H1 (cell line): ENCODE measurements around the gene RNASE1. TPM values are rescaled to one million over a fixed set of nuclear protein-coding genes. Genes with fewer than 3 reads are reported as not detected.

Experiments
- ASH2L ChIP-seq: fragments of 200-600, 300-600 bp; sonication (generic); IDR thresholded peaks from one replicate; pipeline ENCODE4 v1.7.1; 2017; ENCODE audit warnings: low read length
- CBX8 ChIP-seq: fragments of 300-800, 300-1000 bp; sonication (generic); IDR thresholded peaks from 2 replicates; pipeline ENCODE4 v1.7.1; 2016; ENCODE audit warnings: low read depth, low read length, borderline replicate concordance
- CHD7 ChIP-seq: fragments of 300-600 bp; sonication (generic); IDR thresholded peaks from 2 replicates; pipeline ENCODE4 v1.7.1; 2012; ENCODE audit warnings: low read length, moderate library complexity, mild to moderate bottlenecking, inconsistent platforms; ENCODE audit not compliant: insufficient replicate concordance
- EP300 ChIP-seq, 2 experiments: IDR thresholded peaks; 1 replicate in 1 of 2; 2 replicates in 1 of 2; pipeline ENCODE4 v1.6.1; 2011 to 2012; ENCODE audit warnings: low read depth in 2 of 2, low read length in 2 of 2, mild to moderate bottlenecking in 2 of 2, borderline replicate concordance in 1 of 2, inconsistent platforms in 1 of 2, moderate library complexity in 1 of 2
- SUZ12 ChIP-seq: fragments of 200-600 bp; sonication (generic); IDR thresholded peaks from 2 replicates; pipeline ENCODE4 v1.6.1; 2012; ENCODE audit warnings: mild to moderate bottlenecking, inconsistent platforms, low read length, moderate library complexity, mixed read lengths
- polyA plus RNA-seq, 7 experiments: library from polyadenylated mRNA; depleted of rRNA in 3 of 7; stranded (reverse) in 5 of 7; unstranded in 2 of 7; fragments of >200 nt in 5 of 7; fragments of 200-250 nt in 2 of 7; gene quantifications; 1 replicate in 5 of 7; 2 replicates in 1 of 7; 4 replicates in 1 of 7; pipeline versions ENCODE4 v1.2.1 to v1.2.3, GENCODE V29; 2011 to 2013; ENCODE audit warnings: missing spikeins in 2 of 7, mixed read lengths in 2 of 7
- total RNA-seq: library from RNA; stranded (reverse); fragmentation: NEBNext Ultra II Directional; extraction: Animal tissue kit (Norgen Biotek cat#: 25700); gene quantifications from 2 replicates; pipeline ENCODE4 v1.2.1, GENCODE V29; 2021
- TF ChIP-seq, protein P1 (sequence below), 3 experiments: IDR thresholded peaks; 1 replicate in 2 of 3; 2 replicates in 1 of 3; pipeline versions ENCODE4 v1.5.1 to v1.6.1; 2011; ENCODE audit warnings: low read length in 3 of 3, mild to moderate bottlenecking in 3 of 3, inconsistent platforms in 2 of 3, low read depth in 1 of 3, moderate library complexity in 1 of 3; ENCODE audit not compliant: insufficient read depth in 1 of 3; ENCODE audit errors: control extremely low read depth in 1 of 3
- TF ChIP-seq, protein P2 (sequence below): IDR thresholded peaks from 2 replicates; pipeline ENCODE4 v1.6.1; 2012; ENCODE audit warnings: low read length, inconsistent platforms

The RNASE1 gene
- total and polyA plus RNA-seq, 2 of the 8 experiments (the other 6 are each of a cell fraction or from before 2014, with no cell fraction given): 2.2 to 13.4 TPM

GRCh38 chr14:20768593-20768892 lies 34.1 kb downstream of the RNASE1 start (continued):
- TF ChIP-seq CHD7 (no peak), EP300 (IDR thresholded peaks at IDR 0.05; ENCODE audit: borderline replicate concordance in 1 of 2, low read depth in 2 of 2, low read length in 2 of 2) (no peak), CBX8 (no peak), SUZ12 (no peak), ASH2L (no peak)
- TF ChIP-seq, protein P1, sequence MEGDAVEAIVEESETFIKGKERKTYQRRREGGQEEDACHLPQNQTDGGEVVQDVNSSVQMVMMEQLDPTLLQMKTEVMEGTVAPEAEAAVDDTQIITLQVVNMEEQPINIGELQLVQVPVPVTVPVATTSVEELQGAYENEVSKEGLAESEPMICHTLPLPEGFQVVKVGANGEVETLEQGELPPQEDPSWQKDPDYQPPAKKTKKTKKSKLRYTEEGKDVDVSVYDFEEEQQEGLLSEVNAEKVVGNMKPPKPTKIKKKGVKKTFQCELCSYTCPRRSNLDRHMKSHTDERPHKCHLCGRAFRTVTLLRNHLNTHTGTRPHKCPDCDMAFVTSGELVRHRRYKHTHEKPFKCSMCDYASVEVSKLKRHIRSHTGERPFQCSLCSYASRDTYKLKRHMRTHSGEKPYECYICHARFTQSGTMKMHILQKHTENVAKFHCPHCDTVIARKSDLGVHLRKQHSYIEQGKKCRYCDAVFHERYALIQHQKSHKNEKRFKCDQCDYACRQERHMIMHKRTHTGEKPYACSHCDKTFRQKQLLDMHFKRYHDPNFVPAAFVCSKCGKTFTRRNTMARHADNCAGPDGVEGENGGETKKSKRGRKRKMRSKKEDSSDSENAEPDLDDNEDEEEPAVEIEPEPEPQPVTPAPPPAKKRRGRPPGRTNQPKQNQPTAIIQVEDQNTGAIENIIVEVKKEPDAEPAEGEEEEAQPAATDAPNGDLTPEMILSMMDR (IDR thresholded peaks at IDR 0.05; ENCODE audit: control extremely low read depth in 1 of 3, insufficient read depth in 1 of 3, low read depth in 1 of 3, low read length in 3 of 3): no peak
- TF ChIP-seq, protein P2, sequence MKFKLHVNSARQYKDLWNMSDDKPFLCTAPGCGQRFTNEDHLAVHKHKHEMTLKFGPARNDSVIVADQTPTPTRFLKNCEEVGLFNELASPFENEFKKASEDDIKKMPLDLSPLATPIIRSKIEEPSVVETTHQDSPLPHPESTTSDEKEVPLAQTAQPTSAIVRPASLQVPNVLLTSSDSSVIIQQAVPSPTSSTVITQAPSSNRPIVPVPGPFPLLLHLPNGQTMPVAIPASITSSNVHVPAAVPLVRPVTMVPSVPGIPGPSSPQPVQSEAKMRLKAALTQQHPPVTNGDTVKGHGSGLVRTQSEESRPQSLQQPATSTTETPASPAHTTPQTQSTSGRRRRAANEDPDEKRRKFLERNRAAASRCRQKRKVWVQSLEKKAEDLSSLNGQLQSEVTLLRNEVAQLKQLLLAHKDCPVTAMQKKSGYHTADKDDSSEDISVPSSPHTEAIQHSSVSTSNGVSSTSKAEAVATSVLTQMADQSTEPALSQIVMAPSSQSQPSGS: no peak
